WTC11 (cell line): Measurements from ENCODE around the gene GEMIN5. TPM values are rescaled to one million over a fixed set of nuclear protein-coding genes. Genes with fewer than 3 reads are reported as not detected.

Source experiments
- ATAC-seq: fragments of 200-7000 bp; cut with Tn5 transposase; 2 replicates; pipeline ENCODE4 v1.10.0; 2021; ENCODE audit warnings: mild to moderate bottlenecking, moderate library complexity
- CTCF ChIA-PET: fragments of 300-600 bp; sonication (Branson Sonifier 250); formaldehyde crosslinking; loops from one replicate; lab custom pipeline; 2021; ENCODE audit warnings: antibody characterized with exemption; lab: Charles Lee
- POLR2A ChIA-PET: fragments of 350-600 bp; sonication (Branson Sonifier 250); formaldehyde crosslinking; loops from one replicate; lab custom pipeline; 2021; ENCODE audit warnings: antibody characterized with exemption; lab: Charles Lee
- DNase-seq: peaks from one replicate; pipeline ENCODE4 v3.0.0; 2021; ENCODE audit warnings: low spot score
- H3K27ac Mint-ChIP-seq: 2 replicates; pipeline ENCODE4 v1.8.0; 2021; ENCODE audit warnings: mixed read lengths
- H3K27me3 Mint-ChIP-seq: 2 replicates; pipeline ENCODE4 v1.8.0; 2021; ENCODE audit warnings: low read depth, mild to moderate bottlenecking, moderate library complexity, mixed read lengths
- H3K36me3 Mint-ChIP-seq: 2 replicates; pipeline ENCODE4 v1.8.0; 2021; ENCODE audit warnings: mixed read lengths
- H3K4me1 Mint-ChIP-seq: 2 replicates; pipeline ENCODE4 v1.8.0; 2022; ENCODE audit warnings: mixed read lengths
- H3K4me3 Mint-ChIP-seq: 2 replicates; pipeline ENCODE4 v1.8.0; 2021; ENCODE audit warnings: mild to moderate bottlenecking, moderate library complexity, mixed read lengths
- H3K9me3 Mint-ChIP-seq: 2 replicates; pipeline ENCODE4 v1.8.0; 2021; ENCODE audit warnings: mixed read lengths
- EMX1 ChIP-seq: fragments of 250-450 bp; sonication (Bioruptor Pico); IDR thresholded peaks from 2 replicates; pipeline ENCODE4 v1.8.0; 2021; ENCODE audit warnings: mild to moderate bottlenecking
- FOXJ3 ChIP-seq: sonication (generic); formaldehyde crosslinking; IDR thresholded peaks from 2 replicates; pipeline ENCODE4 v1.9.0; 2021; ENCODE audit warnings: missing genetic modification reagents, mild to moderate bottlenecking, borderline replicate concordance
- GABPB1 ChIP-seq: sonication (generic); formaldehyde crosslinking; IDR thresholded peaks from 2 replicates; pipeline ENCODE4 v1.8.1; 2023; ENCODE audit warnings: mild to moderate bottlenecking, missing genetic modification reagents
- GRHL2 ChIP-seq: fragments of 250-450 bp; sonication (Bioruptor Pico); IDR thresholded peaks from 2 replicates; pipeline ENCODE4 v1.8.0; 2022; ENCODE audit warnings: mild to moderate bottlenecking, moderate library complexity; ENCODE audit not compliant: insufficient replicate concordance, severe bottlenecking
- NFE2L1 ChIP-seq: sonication (generic); formaldehyde crosslinking; IDR thresholded peaks from 2 replicates; pipeline ENCODE4 v1.8.1; 2023; ENCODE audit warnings: missing genetic modification reagents
- OVOL2 ChIP-seq: fragments of 250-450 bp; sonication (Bioruptor Pico); IDR thresholded peaks from 2 replicates; pipeline ENCODE4 v1.9.0; 2021; ENCODE audit warnings: mild to moderate bottlenecking, borderline replicate concordance
- PRRX2 ChIP-seq: fragments of 250-450 bp; sonication (Bioruptor Pico); IDR thresholded peaks from 2 replicates; pipeline ENCODE4 v1.8.0; 2021; ENCODE audit warnings: mild to moderate bottlenecking
- SP1 ChIP-seq: sonication (generic); formaldehyde crosslinking; conservative IDR thresholded peaks from 2 replicates; pipeline ENCODE4 v1.8.1; 2022; ENCODE audit warnings: missing genetic modification reagents
- ZNF138 ChIP-seq: sonication (generic); formaldehyde crosslinking; conservative IDR thresholded peaks from 2 replicates; pipeline ENCODE4 v1.8.1; 2022; ENCODE audit warnings: mild to moderate bottlenecking, moderate library complexity, missing genetic modification reagents
- ZNF219 ChIP-seq: sonication (generic); formaldehyde crosslinking; IDR thresholded peaks from 2 replicates; pipeline ENCODE4 v1.8.0; 2023; ENCODE audit warnings: missing genetic modification reagents, mild to moderate bottlenecking, borderline replicate concordance
- ZNF416 ChIP-seq: fragments of 250-450 bp; sonication (Bioruptor Pico); IDR thresholded peaks from 2 replicates; pipeline ENCODE4 v1.9.0; 2021; ENCODE audit warnings: mild to moderate bottlenecking, inconsistent platforms
- total RNA-seq: library from RNA; stranded (reverse); gene quantifications from 3 replicates; pipeline ENCODE4 v1.2.3, GENCODE V29; 2021
- TF ChIP-seq, protein P1 (sequence below): fragments of 250-450 bp; sonication (Bioruptor Pico); IDR thresholded peaks from 2 replicates; pipeline ENCODE4 v1.9.0; 2021; ENCODE audit warnings: mild to moderate bottlenecking
- TF ChIP-seq, protein P2 (sequence below): sonication (generic); formaldehyde crosslinking; conservative IDR thresholded peaks from 2 replicates; pipeline ENCODE4 v1.8.1; 2023; ENCODE audit warnings: mild to moderate bottlenecking, low read depth, missing genetic modification reagents, moderate library complexity
- TF ChIP-seq, protein P3 (sequence below): fragments of 250-450 bp; sonication (Bioruptor Pico); IDR thresholded peaks from 2 replicates; pipeline ENCODE4 v2.1.2; 2022; ENCODE audit warnings: mild to moderate bottlenecking, moderate library complexity
- TF ChIP-seq, protein P4 (sequence below): sonication (generic); formaldehyde crosslinking; IDR thresholded peaks from 2 replicates; pipeline ENCODE4 v1.8.1; 2023; ENCODE audit warnings: mild to moderate bottlenecking, missing genetic modification reagents
- TF ChIP-seq, protein P5 (sequence below): sonication (generic); formaldehyde crosslinking; IDR thresholded peaks from 2 replicates; pipeline ENCODE4 v1.8.0; 2023; ENCODE audit warnings: missing genetic modification reagents
- TF ChIP-seq, protein P6 (sequence below): sonication (generic); formaldehyde crosslinking; IDR thresholded peaks from 2 replicates; pipeline ENCODE4 v1.8.0; 2022; ENCODE audit warnings: missing genetic modification reagents
- TF ChIP-seq, protein P7 (sequence below): sonication (generic); formaldehyde crosslinking; IDR thresholded peaks from 2 replicates; pipeline ENCODE4 v1.8.0; 2023; ENCODE audit warnings: mild to moderate bottlenecking, missing genetic modification reagents

Gene GEMIN5
- total RNA-seq, 1 experiment from 2014 or later = 34.8 TPM

DNA sequence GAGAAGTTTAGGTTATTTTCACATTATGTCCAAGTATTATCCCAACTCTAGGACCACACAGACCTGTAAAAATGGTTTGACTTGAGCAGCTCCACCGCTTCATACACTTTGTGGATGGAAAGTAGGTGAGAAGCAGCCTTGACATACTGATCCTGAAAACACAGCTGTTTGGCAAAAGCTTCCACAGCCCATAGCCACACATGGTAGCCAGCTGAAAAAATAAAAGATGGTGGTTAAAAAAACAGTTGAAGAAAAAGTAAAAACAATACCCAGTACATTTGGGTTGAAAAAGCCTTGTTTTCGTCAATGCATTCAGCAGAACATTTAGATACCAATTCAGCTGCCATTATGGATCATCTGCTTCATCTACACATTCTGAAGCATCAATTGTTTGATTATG lies 36.7 kb downstream of the GEMIN5 start:
- Mint-ChIP-seq H3K9me3 (no peaks in the 10 kb centered on the region), H3K27me3 (no peaks in the 10 kb centered on the region), H3K27ac (no peak overlapping the region), H3K4me3 (no peak overlapping the region), H3K36me3 (peaks cover 75% of the 10 kb centered on the region), H3K4me1 (no peaks in the 10 kb centered on the region)
- ATAC-seq = no peak
- no peak for DNase-seq
- POLR2A ChIA-PET = no interaction called here
- TF ChIP-seq, protein P1, sequence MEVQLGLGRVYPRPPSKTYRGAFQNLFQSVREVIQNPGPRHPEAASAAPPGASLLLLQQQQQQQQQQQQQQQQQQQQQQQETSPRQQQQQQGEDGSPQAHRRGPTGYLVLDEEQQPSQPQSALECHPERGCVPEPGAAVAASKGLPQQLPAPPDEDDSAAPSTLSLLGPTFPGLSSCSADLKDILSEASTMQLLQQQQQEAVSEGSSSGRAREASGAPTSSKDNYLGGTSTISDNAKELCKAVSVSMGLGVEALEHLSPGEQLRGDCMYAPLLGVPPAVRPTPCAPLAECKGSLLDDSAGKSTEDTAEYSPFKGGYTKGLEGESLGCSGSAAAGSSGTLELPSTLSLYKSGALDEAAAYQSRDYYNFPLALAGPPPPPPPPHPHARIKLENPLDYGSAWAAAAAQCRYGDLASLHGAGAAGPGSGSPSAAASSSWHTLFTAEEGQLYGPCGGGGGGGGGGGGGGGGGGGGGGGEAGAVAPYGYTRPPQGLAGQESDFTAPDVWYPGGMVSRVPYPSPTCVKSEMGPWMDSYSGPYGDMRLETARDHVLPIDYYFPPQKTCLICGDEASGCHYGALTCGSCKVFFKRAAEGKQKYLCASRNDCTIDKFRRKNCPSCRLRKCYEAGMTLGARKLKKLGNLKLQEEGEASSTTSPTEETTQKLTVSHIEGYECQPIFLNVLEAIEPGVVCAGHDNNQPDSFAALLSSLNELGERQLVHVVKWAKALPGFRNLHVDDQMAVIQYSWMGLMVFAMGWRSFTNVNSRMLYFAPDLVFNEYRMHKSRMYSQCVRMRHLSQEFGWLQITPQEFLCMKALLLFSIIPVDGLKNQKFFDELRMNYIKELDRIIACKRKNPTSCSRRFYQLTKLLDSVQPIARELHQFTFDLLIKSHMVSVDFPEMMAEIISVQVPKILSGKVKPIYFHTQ (CRISPR knock-in tag) = no peak
- TF ChIP-seq NFE2L1 = no peak
- TF ChIP-seq, protein P2, sequence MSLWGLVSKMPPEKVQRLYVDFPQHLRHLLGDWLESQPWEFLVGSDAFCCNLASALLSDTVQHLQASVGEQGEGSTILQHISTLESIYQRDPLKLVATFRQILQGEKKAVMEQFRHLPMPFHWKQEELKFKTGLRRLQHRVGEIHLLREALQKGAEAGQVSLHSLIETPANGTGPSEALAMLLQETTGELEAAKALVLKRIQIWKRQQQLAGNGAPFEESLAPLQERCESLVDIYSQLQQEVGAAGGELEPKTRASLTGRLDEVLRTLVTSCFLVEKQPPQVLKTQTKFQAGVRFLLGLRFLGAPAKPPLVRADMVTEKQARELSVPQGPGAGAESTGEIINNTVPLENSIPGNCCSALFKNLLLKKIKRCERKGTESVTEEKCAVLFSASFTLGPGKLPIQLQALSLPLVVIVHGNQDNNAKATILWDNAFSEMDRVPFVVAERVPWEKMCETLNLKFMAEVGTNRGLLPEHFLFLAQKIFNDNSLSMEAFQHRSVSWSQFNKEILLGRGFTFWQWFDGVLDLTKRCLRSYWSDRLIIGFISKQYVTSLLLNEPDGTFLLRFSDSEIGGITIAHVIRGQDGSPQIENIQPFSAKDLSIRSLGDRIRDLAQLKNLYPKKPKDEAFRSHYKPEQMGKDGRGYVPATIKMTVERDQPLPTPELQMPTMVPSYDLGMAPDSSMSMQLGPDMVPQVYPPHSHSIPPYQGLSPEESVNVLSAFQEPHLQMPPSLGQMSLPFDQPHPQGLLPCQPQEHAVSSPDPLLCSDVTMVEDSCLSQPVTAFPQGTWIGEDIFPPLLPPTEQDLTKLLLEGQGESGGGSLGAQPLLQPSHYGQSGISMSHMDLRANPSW (CRISPR knock-in tag) = no peak
- CTCF ChIA-PET = no interaction called here

DNA sequence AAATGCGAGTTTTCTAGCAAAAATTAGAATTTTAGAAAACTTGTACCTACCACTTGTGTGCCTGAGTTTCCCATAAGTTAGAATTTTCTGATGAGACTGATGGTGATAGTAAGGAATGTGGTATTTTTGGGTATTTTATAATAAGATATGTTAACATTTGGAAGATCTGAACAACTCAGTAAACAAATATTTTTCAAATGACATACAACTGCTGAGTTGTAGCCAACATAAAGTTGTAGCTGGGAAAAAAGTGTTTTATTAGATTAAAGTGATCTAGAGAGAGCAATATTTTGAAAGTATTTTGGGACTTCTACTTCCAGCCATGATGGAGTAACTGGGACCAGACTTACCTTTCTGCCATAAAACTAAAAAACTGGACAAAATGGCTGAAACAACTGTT lies 37.9 kb downstream of the GEMIN5 start:
- H3K4me1 Mint-ChIP-seq = no peaks in the 10 kb centered on the region
- CTCF ChIA-PET = no interaction called here
- H3K36me3 Mint-ChIP-seq = peaks cover 85% of the 10 kb centered on the region
- H3K27me3 Mint-ChIP-seq = no peaks in the 10 kb centered on the region
- no peaks in the 10 kb centered on the region for H3K9me3 Mint-ChIP-seq
- no peak for ATAC-seq
- POLR2A ChIA-PET = no interaction called here
- H3K4me3 Mint-ChIP-seq = no peak overlapping the region
- no peak for DNase-seq
- H3K27ac Mint-ChIP-seq = no peak overlapping the region
- TF ChIP-seq NFE2L1 (no peak), SP1 (CRISPR knock-in tag) (no peak), GRHL2 (CRISPR knock-in tag) (no peak), GABPB1 (CRISPR knock-in tag) (no peak), ZNF138 (no peak), PRRX2 (CRISPR knock-in tag) (no peak), ZNF219 (CRISPR knock-in tag) (no peak), FOXJ3 (no peak), ZNF416 (CRISPR knock-in tag) (no peak), EMX1 (CRISPR knock-in tag) (no peak), OVOL2 (no peak)
- TF ChIP-seq, protein P3, sequence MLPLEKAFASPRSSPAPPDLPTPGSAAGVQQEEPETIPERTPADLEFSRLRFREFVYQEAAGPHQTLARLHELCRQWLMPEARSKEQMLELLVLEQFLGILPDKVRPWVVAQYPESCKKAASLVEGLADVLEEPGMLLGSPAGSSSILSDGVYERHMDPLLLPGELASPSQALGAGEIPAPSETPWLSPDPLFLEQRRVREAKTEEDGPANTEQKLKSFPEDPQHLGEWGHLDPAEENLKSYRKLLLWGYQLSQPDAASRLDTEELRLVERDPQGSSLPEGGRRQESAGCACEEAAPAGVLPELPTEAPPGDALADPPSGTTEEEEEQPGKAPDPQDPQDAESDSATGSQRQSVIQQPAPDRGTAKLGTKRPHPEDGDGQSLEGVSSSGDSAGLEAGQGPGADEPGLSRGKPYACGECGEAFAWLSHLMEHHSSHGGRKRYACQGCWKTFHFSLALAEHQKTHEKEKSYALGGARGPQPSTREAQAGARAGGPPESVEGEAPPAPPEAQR (CRISPR knock-in tag) = no peak
- TF ChIP-seq, protein P4, sequence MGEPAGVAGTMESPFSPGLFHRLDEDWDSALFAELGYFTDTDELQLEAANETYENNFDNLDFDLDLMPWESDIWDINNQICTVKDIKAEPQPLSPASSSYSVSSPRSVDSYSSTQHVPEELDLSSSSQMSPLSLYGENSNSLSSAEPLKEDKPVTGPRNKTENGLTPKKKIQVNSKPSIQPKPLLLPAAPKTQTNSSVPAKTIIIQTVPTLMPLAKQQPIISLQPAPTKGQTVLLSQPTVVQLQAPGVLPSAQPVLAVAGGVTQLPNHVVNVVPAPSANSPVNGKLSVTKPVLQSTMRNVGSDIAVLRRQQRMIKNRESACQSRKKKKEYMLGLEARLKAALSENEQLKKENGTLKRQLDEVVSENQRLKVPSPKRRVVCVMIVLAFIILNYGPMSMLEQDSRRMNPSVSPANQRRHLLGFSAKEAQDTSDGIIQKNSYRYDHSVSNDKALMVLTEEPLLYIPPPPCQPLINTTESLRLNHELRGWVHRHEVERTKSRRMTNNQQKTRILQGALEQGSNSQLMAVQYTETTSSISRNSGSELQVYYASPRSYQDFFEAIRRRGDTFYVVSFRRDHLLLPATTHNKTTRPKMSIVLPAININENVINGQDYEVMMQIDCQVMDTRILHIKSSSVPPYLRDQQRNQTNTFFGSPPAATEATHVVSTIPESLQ (CRISPR knock-in tag) = no peak
- TF ChIP-seq, protein P5, sequence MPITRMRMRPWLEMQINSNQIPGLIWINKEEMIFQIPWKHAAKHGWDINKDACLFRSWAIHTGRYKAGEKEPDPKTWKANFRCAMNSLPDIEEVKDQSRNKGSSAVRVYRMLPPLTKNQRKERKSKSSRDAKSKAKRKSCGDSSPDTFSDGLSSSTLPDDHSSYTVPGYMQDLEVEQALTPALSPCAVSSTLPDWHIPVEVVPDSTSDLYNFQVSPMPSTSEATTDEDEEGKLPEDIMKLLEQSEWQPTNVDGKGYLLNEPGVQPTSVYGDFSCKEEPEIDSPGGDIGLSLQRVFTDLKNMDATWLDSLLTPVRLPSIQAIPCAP (CRISPR knock-in tag) = no peak
- TF ChIP-seq, protein P6, sequence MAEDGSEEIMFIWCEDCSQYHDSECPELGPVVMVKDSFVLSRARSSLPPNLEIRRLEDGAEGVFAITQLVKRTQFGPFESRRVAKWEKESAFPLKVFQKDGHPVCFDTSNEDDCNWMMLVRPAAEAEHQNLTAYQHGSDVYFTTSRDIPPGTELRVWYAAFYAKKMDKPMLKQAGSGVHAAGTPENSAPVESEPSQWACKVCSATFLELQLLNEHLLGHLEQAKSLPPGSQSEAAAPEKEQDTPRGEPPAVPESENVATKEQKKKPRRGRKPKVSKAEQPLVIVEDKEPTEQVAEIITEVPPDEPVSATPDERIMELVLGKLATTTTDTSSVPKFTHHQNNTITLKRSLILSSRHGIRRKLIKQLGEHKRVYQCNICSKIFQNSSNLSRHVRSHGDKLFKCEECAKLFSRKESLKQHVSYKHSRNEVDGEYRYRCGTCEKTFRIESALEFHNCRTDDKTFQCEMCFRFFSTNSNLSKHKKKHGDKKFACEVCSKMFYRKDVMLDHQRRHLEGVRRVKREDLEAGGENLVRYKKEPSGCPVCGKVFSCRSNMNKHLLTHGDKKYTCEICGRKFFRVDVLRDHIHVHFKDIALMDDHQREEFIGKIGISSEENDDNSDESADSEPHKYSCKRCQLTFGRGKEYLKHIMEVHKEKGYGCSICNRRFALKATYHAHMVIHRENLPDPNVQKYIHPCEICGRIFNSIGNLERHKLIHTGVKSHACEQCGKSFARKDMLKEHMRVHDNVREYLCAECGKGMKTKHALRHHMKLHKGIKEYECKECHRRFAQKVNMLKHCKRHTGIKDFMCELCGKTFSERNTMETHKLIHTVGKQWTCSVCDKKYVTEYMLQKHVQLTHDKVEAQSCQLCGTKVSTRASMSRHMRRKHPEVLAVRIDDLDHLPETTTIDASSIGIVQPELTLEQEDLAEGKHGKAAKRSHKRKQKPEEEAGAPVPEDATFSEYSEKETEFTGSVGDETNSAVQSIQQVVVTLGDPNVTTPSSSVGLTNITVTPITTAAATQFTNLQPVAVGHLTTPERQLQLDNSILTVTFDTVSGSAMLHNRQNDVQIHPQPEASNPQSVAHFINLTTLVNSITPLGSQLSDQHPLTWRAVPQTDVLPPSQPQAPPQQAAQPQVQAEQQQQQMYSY (CRISPR knock-in tag) = no peak
- TF ChIP-seq, protein P7, sequence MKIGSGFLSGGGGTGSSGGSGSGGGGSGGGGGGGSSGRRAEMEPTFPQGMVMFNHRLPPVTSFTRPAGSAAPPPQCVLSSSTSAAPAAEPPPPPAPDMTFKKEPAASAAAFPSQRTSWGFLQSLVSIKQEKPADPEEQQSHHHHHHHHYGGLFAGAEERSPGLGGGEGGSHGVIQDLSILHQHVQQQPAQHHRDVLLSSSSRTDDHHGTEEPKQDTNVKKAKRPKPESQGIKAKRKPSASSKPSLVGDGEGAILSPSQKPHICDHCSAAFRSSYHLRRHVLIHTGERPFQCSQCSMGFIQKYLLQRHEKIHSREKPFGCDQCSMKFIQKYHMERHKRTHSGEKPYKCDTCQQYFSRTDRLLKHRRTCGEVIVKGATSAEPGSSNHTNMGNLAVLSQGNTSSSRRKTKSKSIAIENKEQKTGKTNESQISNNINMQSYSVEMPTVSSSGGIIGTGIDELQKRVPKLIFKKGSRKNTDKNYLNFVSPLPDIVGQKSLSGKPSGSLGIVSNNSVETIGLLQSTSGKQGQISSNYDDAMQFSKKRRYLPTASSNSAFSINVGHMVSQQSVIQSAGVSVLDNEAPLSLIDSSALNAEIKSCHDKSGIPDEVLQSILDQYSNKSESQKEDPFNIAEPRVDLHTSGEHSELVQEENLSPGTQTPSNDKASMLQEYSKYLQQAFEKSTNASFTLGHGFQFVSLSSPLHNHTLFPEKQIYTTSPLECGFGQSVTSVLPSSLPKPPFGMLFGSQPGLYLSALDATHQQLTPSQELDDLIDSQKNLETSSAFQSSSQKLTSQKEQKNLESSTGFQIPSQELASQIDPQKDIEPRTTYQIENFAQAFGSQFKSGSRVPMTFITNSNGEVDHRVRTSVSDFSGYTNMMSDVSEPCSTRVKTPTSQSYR = no peak
